Renal pelvis (tissue), 12 donors: ENCODE measurements around the gene PRODH2. TPM values are rescaled to one million over a fixed set of nuclear protein-coding genes. Genes with fewer than 3 reads are reported as not detected.

Experiments
- DNase-seq: peaks from one replicate; pipeline ENCODE4 v3.0.0-alpha.2; 2013
- long read RNA-seq, 16 experiments: transcript quantifications; one replicate each; lab custom pipeline, GENCODE V29; 2026
- polyA plus RNA-seq, 3 donors: library from polyadenylated mRNA; unstranded; fragments of 120-200 nt; gene quantifications; one replicate each; pipeline ENCODE4 v1.2.1, GENCODE V29; 2013; ENCODE audit not compliant: insufficient read length in 3 of 3

The PRODH2 gene, protein sequence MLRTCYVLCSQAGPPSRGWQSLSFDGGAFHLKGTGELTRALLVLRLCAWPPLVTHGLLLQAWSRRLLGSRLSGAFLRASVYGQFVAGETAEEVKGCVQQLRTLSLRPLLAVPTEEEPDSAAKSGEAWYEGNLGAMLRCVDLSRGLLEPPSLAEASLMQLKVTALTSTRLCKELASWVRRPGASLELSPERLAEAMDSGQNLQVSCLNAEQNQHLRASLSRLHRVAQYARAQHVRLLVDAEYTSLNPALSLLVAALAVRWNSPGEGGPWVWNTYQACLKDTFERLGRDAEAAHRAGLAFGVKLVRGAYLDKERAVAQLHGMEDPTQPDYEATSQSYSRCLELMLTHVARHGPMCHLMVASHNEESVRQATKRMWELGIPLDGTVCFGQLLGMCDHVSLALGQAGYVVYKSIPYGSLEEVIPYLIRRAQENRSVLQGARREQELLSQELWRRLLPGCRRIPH
- polyA plus RNA-seq = 10 to 100 TPM; 41.4 to 52.5 (median 49.5) TPM
- long read RNA-seq, donor 1, partial matches to known transcripts = 20 of 23 reads
- long read RNA-seq, donor 1, other reads (novel, unspliced or antisense) = 0 of 23 reads
- long read RNA-seq, donor 2, partial matches to known transcripts = 19 of 22 reads
- long read RNA-seq, donor 2, other reads (novel, unspliced or antisense) = 0 of 22 reads
- long read RNA-seq, donor 3, partial matches to known transcripts = 5 of 7 reads
- long read RNA-seq, donor 3, other reads (novel, unspliced or antisense) = 0 of 7 reads
- long read RNA-seq, donor 4, partial matches to known transcripts = 26 of 29 reads
- long read RNA-seq, donor 4, other reads (novel, unspliced or antisense) = 0 of 29 reads
- long read RNA-seq, donor 5, partial matches to known transcripts = 0 of 2 reads
- long read RNA-seq, donor 5, other reads (novel, unspliced or antisense) = 0 of 2 reads
- long read RNA-seq, donor 6, partial matches to known transcripts = 5 of 7 reads
- long read RNA-seq, donor 6, other reads (novel, unspliced or antisense) = 0 of 7 reads
- long read RNA-seq, donor 7, partial matches to known transcripts = 13 of 14 reads
- long read RNA-seq, donor 7, other reads (novel, unspliced or antisense) = 0 of 14 reads
- long read RNA-seq, donor 8 = 0 reads
- long read RNA-seq, donor 9, partial matches to known transcripts = 25 of 27 reads
- long read RNA-seq, donor 9, other reads (novel, unspliced or antisense) = 0 of 27 reads
- long read RNA-seq, donor 10, partial matches to known transcripts = 12 of 16 reads
- long read RNA-seq, donor 10, other reads (novel, unspliced or antisense) = 0 of 16 reads
- long read RNA-seq, donor 11, partial matches to known transcripts = 7 of 8 reads
- long read RNA-seq, donor 11, other reads (novel, unspliced or antisense) = 0 of 8 reads
- long read RNA-seq, donor 12, partial matches to known transcripts = 10 of 14 reads
- long read RNA-seq, donor 12, other reads (novel, unspliced or antisense) = 0 of 14 reads
- long read RNA-seq, donor 13, partial matches to known transcripts = 8 of 14 reads
- long read RNA-seq, donor 13, other reads (novel, unspliced or antisense) = 0 of 14 reads
- long read RNA-seq, donor 14 = 0 reads
- long read RNA-seq, donor 15, partial matches to known transcripts = 5 of 8 reads
- long read RNA-seq, donor 15, other reads (novel, unspliced or antisense) = 0 of 8 reads
- long read RNA-seq, donor 16, partial matches to known transcripts = 6 of 11 reads
- long read RNA-seq, donor 16, other reads (novel, unspliced or antisense) = 0 of 11 reads

DNA sequence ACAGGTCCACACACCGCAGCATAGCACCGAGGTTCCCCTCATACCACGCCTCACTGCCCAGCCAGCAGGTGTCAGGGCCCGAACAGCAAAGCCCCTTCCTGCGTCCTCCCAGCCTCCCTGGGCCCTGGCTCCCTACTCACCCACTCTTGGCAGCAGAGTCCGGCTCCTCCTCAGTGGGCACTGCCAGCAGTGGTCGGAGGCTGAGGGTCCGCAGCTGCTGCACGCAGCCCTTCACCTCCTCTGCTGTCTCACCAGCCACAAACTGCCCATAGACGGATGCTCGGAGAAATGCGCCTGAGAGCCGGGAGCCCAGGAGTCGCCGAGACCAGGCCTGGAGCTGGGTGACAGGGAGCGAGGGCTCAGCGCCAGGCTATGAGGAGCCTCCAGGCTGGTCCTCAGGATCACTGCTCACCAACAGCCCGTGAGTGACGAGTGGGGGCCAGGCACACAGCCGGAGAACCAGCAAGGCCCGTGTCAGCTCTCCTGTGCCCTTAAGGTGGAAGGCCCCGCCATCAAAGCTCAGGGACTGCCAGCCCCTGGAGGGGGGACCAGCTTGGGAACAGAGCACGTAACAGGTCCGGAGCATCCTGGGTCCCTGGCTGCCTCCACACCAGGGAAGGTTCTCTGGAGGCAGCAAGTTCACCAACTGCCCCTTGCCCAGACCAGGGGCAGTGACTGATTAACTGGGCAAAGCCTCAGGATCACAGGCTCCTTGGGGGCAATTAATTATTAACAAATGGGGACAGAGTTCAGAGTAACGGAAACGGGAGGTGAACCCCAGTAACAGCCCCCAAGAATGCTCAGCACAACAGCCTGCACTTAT is at the start of gene PRODH2:
Gene PRODH2 (minus strand): TSS at position 626 of the 823 bp plus-strand sequence. CDS start 40 bp downstream, at position 586.
- no peak for DNase-seq

DNA sequence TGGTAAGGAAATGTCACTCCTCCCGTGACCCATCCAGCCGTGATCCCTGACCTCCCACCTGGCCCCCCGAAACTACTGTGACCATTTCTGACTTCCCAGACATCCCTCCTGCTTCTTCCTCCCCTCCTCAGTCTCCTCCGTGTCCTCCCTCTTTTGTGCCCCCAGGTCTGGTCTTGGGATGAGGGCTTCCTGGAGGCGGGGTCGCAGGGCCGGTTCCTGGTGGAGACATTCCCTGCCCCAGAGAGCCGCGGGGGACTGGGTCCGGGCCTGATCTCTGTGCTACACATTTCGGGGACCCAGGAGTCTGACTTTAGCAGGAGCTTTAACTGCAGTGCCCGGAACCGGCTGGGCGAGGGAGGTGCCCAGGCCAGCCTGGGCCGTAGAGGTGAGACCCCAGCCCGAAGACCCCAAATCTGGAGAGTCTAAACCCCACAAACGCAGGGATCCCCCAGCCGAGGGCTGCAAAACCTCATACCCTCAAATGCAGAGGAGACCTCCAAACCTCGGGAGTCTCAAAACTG is 49.1 kb upstream of the PRODH2 start:
- DNase-seq = no peak

DNA sequence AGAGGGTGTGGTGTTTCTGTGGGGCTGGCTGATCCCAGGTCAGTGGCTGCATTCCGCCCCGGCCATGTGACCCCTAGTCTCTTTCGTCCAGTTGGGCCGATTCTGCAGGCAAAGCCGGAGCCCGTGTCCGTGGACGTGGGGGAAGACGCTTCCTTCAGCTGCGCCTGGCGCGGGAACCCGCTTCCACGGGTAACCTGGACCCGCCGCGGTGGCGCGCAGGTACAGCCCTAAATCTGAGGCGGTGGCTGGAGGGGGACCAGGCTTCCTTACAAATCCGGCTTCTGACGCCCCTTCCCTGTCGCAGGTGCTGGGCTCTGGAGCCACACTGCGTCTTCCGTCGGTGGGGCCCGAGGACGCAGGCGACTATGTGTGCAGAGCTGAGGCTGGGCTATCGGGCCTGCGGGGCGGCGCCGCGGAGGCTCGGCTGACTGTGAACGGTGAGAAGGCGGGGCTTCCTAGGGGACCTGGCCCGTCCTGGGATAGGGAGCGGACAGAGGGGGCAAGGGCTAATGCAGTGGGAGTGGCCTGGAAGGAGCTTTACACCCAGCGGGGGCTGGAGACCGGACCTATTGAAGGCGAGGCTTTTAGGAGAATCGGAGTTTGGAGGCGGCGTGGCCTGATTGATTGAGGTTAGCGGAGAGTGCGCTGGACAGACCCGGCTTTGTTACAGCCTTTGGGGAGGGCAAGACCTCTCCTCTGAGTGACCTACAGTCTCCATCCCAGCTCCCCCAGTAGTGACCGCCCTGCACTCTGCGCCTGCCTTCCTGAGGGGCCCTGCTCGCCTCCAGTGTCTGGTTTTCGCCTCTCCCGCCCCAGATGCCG is 48.4 kb upstream of the PRODH2 start:
- no peak for DNase-seq

DNA sequence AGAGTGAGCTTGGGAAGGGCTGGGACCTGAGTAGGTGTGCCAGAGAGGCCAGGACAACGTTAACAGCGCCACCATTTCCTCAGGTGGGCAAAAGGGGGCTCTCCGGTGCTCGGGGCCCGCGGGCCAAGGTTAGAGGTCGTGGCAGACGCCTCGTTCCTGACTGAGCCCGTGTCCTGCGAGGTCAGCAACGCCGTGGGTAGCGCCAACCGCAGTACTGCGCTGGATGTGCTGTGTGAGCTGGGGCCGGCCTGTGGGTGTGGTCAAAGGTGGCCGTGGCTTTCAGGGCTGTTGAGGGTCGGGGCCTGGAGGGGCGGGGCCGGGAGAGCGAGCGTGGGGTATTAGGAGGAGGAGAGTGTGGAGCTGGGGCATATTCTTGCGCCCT is 47.8 kb upstream of the PRODH2 start:
- no peak for DNase-seq

DNA sequence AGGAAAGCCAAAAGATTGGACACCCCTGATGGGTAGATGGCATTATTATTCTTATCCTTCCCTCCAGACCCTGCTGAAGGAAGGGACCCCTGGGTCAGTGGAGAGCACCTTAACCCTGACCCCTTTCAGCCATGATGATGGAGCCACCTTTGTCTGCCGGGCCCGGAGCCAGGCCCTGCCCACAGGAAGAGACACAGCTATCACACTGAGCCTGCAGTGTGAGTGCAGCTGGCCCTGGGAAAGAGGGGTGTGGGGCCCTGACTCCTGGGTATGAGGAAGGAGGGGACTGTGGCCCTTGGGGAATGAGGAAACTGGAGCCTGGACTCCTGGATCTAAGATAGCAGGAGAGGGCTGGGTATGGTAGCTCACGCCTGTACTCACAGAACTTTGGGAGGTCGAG is 46.8 kb upstream of the PRODH2 start:
- no peak for DNase-seq

DNA sequence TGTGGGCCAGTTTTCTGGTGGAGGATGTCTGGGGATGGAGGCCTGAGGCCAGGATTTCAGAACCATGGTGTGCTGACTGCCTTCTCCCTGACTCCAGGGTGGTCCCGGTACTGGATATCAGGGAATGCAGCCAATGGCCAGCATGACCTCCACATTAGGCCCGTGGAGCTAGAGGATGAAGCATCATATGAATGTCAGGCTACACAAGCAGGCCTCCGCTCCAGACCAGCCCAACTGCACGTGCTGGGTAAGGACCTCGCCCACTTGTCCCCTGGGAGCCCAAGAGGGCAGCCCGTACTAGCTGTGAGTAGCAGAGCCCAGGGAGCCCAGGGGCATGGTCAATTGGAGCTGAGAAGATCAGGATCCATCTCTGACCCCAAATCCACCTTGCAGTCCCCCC is 45.7 kb upstream of the PRODH2 start:
- no peak for DNase-seq

DNA sequence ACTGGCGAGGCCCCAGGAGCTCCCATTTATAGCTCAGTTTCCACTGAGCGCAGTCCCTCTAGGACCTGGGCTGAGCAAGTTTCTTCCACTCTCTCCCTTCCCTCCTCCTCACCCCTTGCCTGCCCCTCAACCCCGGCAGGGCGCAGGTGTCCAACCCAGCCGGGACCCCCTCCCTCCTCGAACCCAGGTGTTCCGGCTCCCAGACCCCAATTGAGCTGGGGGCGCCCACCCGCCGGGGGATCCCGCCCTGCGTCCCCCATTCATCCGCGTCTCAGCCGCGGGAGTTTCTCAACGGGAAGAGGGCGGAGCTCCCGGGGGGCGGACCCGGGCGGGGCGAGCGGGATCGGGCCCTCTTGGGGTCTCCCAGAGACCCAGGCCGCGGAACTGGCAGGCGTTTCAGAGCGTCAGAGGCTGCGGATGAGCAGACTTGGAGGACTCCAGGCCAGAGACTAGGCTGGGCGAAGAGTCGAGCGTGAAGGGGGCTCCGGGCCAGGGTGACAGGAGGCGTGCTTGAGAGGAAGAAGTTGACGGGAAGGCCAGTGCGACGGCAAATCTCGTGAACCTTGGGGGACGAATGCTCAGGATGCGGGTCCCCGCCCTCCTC is 44.0 kb upstream of the PRODH2 start, which contains the start of gene KIRREL2:
Gene KIRREL2 (plus strand): TSS at position 366 of the 604 bp plus-strand sequence. CDS start 209 bp downstream, at position 575.
- DNase-seq = no peak

DNA sequence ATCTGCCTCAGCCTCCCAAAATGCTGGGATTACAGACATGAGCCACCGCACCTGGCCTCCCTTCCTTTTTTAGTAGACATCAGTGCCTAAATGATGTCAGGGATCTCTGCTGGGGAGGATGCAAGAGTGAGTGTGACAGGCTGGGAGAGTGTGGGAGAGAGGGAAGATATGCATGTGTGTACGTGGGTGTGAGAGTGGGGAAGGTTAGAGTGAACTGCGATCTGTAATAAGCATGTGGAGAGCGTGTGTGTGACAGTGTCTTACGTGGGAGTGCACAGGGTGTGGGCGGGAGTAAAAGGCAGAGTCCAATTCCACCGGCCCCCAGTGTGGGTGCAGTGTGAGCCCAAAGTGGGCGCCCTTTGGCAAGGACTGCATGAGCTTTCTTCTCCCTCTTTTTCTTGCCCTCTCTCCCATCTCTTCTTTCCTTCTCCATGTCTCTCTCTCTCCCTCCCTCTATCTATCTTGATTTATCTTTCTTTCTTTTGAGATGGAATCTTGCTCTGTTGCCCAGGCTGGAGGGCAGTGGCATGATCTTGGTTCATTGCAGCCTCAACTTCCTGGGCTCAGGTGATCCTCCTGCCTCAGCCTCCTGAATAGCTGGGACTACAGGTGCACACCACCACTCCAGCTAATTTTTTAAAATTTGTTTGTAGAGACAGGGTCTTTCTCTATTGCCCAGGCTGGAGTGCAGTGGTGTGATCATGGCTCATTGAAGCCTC is 40.6 kb upstream of the PRODH2 start:
- DNase-seq = no peak

DNA sequence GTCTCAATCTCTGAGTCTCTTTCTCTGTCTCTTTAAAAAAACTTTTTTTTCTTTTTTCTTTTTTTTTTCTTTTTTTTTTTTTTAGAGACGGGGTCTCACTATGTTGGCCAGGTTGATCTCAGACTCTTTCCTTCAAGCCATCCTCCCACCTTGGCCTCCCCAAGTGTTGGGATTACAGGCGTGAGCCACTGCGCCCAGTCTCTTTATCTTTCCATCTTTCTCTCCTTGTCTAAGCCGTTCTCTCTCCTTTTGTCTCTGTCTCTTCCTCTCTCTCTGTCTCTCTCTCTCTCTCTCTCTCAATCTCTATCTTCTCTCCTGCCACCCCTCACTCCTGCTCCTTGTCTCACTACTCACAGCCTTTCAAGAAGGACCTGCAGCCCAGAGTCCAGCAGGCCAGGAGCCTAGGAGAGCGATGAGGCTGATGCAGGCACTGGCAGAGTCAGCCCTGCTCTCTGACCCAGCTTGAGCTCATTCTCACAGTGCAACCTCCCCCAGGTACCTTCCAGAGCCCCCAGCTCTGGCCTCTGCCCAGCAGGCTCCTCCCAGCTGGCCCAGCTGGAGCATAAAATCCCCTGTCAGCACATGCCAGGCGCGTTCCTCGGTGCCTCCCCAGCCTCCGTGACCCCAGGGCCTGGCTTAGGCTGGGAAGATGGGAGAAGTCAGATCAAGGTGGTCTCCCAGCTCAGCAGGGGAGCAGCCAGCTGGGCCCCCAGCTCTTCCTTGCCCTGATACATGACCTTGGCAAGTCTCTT is 39.6 kb upstream of the PRODH2 start, which contains the start of gene NPHS1:
Gene NPHS1 (minus strand): TSS at position 476 of the 752 bp plus-strand sequence. CDS start 667 bp downstream, outside the sequence.
- DNase-seq = no peak

DNA sequence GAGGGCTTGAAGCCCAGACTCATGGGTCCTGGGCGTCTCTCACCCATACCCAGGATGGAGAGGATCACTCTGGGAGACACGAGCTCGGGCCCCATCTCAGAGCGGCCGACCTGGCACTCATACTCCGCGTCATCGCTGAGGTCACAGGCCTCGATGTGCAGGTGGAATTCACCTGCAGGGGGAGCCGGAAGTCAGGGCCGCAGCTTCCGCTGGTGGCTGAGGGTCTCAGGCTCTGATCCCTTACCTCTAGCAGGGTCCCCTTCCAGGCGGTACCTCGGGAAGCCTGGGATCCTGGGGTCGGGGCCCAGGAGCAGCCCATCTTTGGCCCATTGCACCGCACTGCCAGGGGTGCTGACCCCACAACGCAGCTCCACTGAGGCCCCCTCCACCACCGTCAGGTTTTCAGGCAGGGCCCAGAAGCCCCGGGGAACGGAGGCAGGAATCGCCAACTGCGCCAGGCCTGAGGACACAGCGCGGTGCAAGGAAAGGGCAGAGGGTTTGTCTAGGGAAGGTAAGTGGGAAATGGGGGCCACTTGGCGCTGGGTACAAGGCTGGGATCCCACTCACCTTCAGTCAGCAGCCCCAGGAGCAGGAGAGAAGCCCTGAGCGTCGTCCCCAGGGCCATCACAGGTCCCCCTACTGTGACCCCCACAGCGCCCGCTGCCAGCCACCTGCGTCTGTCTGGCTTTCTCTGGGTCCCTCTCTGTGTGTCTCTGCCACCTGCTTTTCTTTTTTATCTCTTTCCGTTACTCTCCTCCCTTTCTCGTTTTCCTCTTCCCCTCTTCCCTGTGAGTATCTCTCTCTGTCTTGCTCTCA is 38.8 kb upstream of the PRODH2 start:
- no peak for DNase-seq

DNA sequence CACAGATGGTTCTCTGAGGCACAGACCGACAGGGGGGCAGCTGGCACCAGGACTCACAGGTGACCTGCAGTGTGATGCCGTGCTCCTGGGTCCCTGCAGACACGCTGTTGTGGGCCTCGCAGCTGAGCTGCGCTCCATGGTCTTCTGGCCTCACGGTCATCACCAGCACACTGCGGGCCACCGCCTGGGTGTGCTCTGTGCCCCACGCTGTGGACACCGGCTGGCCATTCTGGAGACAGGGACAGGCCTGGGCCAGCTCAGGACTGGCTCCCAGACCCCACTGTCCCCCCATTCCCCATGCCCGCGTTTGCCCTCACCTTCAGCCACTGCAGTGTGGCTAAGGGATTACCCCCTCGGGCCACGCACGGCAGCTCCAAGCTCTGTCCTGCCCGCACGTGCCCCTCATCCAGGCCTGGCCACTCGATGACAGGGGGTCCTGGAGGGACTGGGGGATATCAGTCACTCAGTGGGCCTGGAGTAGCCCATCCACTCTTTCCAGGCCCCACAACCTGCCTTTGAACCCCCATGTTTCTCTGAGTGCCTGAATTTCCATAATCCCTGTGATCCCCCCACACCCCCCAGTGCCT is 36.4 kb upstream of the PRODH2 start:
- DNase-seq = no peak

DNA sequence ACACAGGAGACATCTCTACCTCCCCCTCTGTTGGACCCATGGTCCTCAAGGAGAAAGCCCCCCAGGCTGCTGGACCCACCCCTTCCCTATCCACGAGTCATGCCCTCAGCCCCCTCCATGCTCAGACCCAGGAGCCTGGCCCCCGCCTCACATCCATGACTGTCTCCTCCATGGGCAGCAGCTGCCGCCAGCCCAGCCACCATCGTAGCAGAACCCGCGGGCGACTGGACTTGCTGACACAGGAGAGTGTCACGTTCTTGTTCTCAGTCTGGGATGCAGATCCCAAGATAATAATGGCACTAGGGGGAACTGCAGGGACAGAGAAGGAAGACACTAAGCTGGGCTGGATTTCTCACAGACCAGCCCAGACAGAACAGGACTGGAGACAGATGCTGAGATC is 35.8 kb upstream of the PRODH2 start:
- DNase-seq = no peak

DNA sequence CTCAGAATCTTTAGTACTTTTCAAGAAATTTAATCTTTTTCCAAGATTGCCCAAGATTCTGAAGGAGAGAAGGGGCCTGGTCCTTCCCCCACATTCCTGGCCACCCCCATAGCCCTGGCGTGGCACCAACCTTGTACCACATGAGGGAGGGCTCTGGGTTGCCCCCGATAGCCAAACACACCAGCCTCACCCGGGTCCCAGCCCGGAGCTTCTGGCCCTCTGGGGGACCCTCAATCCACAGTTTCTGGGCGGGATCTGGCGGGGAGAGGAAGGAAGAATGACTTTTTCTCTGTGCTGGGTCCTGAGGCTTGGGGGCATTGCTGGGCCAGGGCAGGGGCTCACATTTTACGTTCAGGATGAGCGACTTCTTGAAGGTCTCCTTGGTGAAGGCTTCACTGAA is 35.3 kb upstream of the PRODH2 start:
- no peak for DNase-seq

DNA sequence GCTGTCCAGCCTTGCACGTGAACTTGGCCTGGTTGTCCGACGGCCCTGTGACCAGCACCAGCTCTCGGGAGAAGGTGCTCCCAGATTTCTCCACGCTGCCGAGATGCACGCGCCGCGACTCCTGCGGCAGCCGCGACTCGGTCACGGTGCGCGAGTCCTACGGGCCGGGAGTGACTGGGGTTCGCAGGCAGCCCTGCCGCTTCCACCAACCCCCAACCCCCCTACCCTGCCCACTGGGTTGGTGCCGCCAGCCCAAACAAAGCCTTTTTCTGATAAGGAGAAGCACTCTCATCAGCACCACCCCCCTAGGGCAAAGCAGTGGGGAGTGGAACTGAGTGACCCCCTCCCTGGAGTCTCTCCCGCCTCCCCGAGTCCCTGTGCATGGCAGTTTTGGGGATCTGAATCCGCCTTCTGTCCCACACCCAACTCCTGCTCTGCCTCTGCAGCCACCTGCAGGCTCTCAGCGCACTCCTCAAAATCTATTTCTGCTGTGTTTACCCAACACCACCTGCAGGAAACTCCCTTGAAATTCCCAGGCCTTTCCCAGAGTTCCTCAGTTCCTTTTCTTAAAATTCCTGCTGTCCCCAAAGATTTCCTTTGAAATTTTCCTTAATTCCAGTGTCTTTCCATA is 33.5 kb upstream of the PRODH2 start:
- DNase-seq = no peak
